Measurements from ENCODE around the gene SLC26A1.

The SLC26A1 gene

GRCh38 chr4:1028574-1029220 is 35.5 kb upstream of the SLC26A1 start:
- DNase-seq (ENCODE audit: low spot score), result no peak

- no peak for DNase-seq (ENCODE audit: low spot score)
Measured at GRCh38 chr4:1027915-1028238, 34.7 kb upstream of the SLC26A1 start.

GRCh38 chr4:1027219-1027914 is 34.2 kb upstream of the SLC26A1 start:
- DNase-seq (ENCODE audit: low spot score), result no peak

GRCh38 chr4:1026115-1026514 is 32.9 kb upstream of the SLC26A1 start:
- DNase-seq (ENCODE audit: low spot score), result no peak

- no peak for DNase-seq (ENCODE audit: low spot score)
Measured at GRCh38 chr4:1024882-1025545, 31.8 kb upstream of the SLC26A1 start.

- DNase-seq (ENCODE audit: low spot score), result no peak
Measured at GRCh38 chr4:1023895-1024740, 30.9 kb upstream of the SLC26A1 start.

GRCh38 chr4:1023075-1023640 is 30.0 kb upstream of the SLC26A1 start:
- no peak for DNase-seq (ENCODE audit: low spot score)

- DNase-seq (ENCODE audit: low spot score), result no peak
Measured at GRCh38 chr4:1022739-1023066, 29.5 kb upstream of the SLC26A1 start.

GRCh38 chr4:1022051-1022738 is 29.0 kb upstream of the SLC26A1 start:
- DNase-seq (ENCODE audit: low spot score), result no peak

GRCh38 chr4:1021386-1022050 is 28.3 kb upstream of the SLC26A1 start:
- DNase-seq (ENCODE audit: low spot score), result no peak

- no peak for DNase-seq (ENCODE audit: low spot score)
Measured at GRCh38 chr4:1019729-1020470, 26.7 kb upstream of the SLC26A1 start.

- DNase-seq (ENCODE audit: low spot score), result no peak
Measured at GRCh38 chr4:1019320-1019719, 26.1 kb upstream of the SLC26A1 start.

GRCh38 chr4:1018147-1019020 is 25.2 kb upstream of the SLC26A1 start:
- no peak for DNase-seq (ENCODE audit: low spot score)

GRCh38 chr4:1017706-1018105 is 24.5 kb upstream of the SLC26A1 start:
- no peak for DNase-seq (ENCODE audit: low spot score)

GRCh38 chr4:1017211-1017610 is 24.0 kb upstream of the SLC26A1 start:
- no peak for DNase-seq (ENCODE audit: low spot score)

- no peak for DNase-seq (ENCODE audit: low spot score)
Measured at GRCh38 chr4:1015746-1016145, 22.5 kb upstream of the SLC26A1 start.

GRCh38 chr4:1015179-1015578 is 22.0 kb upstream of the SLC26A1 start:
- DNase-seq (ENCODE audit: low spot score), result no peak

GRCh38 chr4:1014291-1015167 is 21.3 kb upstream of the SLC26A1 start:
- no peak for DNase-seq (ENCODE audit: low spot score)

All from left forelimb (tissue), 1 donor.